Transverse colon (tissue), 3 donors: ENCODE measurements around the gene PIK3IP1.

ENCODE experiments used
- POLR2A ChIP-seq: fragments of 450-650 bp; IDR thresholded peaks from one replicate; pipeline ENCODE4 v1.6.1; 2016; ENCODE audit warnings: antibody characterized with exemption, mild to moderate bottlenecking, moderate library complexity
- TF ChIP-seq, protein P1 (sequence below), 5 experiments: fragments of 200-600 bp in 3 of 5; fragments of 450-650 bp in 2 of 5; sonication (generic) in 3 of 5; IDR thresholded peaks; 1 replicate in 2 of 5; 2 replicates in 3 of 5; pipeline ENCODE4 v1.5.1; 2016 to 2017; ENCODE audit warnings: antibody characterized with exemption in 5 of 5, inconsistent platforms in 3 of 5, mild to moderate bottlenecking in 2 of 5, moderate library complexity in 1 of 5

DNA sequence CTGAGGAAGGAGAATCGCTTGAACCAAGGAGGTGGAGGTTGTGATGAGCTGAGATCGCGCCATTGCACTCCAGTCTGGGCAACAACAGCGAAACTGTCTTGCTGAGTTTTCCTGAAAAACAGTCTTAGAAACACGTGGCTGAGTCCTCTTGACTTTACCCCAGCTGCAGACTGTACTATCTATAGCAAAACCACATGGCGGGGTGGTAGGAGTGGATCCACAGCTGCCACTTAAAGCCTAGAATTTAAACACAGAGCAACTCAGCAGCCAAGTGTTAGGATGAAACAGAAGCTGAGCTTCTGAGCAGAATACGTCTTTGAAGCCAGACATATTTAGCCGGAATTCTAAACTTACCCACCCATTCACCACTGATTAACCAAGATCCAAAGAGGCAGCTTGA lies 39.7 kb upstream of the PIK3IP1 start:
- TF ChIP-seq, protein P1, sequence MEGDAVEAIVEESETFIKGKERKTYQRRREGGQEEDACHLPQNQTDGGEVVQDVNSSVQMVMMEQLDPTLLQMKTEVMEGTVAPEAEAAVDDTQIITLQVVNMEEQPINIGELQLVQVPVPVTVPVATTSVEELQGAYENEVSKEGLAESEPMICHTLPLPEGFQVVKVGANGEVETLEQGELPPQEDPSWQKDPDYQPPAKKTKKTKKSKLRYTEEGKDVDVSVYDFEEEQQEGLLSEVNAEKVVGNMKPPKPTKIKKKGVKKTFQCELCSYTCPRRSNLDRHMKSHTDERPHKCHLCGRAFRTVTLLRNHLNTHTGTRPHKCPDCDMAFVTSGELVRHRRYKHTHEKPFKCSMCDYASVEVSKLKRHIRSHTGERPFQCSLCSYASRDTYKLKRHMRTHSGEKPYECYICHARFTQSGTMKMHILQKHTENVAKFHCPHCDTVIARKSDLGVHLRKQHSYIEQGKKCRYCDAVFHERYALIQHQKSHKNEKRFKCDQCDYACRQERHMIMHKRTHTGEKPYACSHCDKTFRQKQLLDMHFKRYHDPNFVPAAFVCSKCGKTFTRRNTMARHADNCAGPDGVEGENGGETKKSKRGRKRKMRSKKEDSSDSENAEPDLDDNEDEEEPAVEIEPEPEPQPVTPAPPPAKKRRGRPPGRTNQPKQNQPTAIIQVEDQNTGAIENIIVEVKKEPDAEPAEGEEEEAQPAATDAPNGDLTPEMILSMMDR (IDR thresholded peaks at IDR 0.05), result no peak
- no peak for TF ChIP-seq POLR2A
